HG03097 (cell line): ENCODE results near the gene DTWD1.
"Not testable (repeated sequence)": the region's sequence is repeated elsewhere in the genome, so short reads cannot be mapped to it uniquely, and the experiment has no call there.

Experiments
- ATAC-seq: cut with Tn5 transposase; IDR thresholded peaks from one replicate; pipeline ENCODE4 v1.9.1; 2021; ENCODE audit not compliant: unreplicated experiment, low FRiP score

The DTWD1 gene, protein sequence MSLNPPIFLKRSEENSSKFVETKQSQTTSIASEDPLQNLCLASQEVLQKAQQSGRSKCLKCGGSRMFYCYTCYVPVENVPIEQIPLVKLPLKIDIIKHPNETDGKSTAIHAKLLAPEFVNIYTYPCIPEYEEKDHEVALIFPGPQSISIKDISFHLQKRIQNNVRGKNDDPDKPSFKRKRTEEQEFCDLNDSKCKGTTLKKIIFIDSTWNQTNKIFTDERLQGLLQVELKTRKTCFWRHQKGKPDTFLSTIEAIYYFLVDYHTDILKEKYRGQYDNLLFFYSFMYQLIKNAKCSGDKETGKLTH

GRCh38 chr15:49620658-49621368 lies at the start of gene DTWD1, which contains the start of gene FAM227B:
Gene DTWD1 (plus strand): TSS chr15:49621048. CDS start chr15:49625168, 4,120 bp downstream.
Gene FAM227B (minus strand): TSS chr15:49620818. CDS start chr15:49615171, 5,647 bp downstream.
- ATAC-seq, result peak; percentile 97

GRCh38 chr15:49573421-49573820 lies 47.4 kb upstream of the DTWD1 start:
- ATAC-seq, result no peak

DNA sequence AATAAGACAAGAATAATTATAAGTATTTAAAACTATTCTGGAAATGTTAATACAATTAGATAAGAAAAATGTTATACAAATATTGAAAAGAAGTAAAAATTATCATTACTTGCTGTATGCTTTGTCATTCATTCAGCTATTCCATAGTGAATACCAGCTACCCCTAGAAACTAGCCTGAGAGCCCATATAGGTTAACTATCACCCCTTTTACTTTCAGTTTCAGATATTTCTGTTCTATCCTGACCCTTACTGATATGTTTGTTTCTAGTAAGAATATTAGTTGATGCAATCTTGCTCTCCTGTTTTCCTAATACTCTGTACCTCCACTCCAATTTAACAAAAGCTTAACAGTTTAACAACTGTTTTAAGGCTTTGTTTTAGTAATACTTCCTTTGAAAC lies 31.8 kb upstream of the DTWD1 start:
- no peak for ATAC-seq

DNA sequence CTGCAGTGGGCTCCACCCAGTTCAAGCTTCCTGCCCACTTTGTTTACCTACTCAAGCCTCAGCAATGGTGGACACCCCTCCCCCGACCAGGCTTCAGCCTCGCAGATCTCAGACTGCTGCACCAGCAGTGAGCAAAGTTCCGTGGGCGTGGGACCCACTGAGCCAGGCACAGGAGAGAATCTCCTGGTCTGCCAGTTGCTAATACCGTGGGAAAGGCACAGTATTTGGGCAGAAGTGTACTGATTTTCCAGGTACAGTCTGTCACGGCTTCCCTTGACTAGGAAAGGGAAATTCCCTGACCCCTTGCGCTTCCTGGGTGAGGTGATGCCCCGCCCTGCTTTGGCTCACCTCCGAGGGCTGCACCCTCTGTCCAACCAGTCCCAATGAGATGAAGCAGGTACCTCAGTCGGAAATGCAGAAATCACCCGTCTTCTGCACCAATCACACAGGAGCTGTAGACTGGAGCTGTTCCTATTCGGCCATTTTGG lies 28.0 kb upstream of the DTWD1 start:
- not testable (repeated sequence) for ATAC-seq

- no peak for ATAC-seq
Measured at GRCh38 chr15:49604625-49605409, 16.0 kb upstream of the DTWD1 start.

DNA sequence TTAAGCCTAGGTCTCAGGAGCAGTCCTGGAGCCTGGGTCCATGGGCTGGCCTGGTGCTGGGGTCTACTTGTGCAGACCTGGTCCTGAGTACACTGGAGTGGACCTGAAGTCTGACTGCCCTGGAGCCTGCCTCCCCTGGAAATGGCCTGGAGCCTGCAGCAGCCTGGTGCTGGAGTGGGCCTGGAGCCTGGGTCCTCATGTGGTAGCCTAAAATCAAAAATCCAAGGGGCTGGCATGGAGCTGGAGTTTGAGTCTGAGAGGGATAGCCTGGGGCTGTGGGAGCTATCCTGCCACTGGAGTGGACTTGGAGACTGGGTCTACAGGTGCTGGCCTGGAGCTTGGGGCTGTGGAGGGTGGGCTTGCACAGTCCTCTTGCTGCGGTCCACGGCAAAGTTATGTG lies 15.3 kb upstream of the DTWD1 start:
- ATAC-seq, result no peak

DNA sequence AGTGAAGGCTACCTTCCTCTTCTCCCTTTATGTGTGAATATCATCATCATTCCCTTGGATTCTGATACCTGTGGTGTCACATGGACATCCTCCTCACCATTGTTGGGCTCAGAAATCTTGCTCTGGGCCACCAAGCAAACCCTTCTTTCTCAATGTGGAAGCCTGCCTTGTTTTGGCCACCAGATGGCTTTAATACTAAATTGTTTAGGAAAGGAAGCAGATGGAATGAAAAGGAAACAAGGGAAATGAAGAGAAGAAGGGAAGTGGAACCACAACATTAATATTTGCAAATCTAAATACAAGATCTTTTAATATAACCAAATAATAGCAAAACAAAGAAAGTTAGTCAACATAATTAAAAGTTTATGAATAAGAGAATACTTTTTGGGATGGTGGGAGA lies 14.3 kb upstream of the DTWD1 start:
- ATAC-seq, result no peak

GRCh38 chr15:49610157-49610918 lies 10.5 kb upstream of the DTWD1 start:
- ATAC-seq, result no peak

DNA sequence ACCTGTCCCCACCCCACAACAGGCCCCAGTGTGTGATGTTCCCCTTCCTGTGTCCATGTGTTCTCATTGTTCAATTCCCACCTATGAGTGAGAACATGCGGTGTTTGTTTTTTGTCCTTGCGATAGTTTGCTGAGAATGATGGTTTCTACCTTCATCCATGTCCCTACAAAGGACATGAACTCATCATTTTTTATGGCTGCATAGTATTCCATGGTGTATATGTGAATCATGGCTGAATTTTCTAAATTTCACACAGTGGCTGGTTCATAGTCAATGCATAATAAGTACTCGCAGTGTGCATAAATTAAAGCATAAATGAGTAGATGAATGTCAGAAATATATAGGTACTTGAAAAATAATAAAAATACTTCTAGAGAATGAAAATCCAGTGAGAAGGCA lies 8.6 kb upstream of the DTWD1 start:
- not testable (repeated sequence) for ATAC-seq

- no peak for ATAC-seq
Measured at GRCh38 chr15:49619226-49619625, 1.6 kb upstream of the DTWD1 start.

DNA sequence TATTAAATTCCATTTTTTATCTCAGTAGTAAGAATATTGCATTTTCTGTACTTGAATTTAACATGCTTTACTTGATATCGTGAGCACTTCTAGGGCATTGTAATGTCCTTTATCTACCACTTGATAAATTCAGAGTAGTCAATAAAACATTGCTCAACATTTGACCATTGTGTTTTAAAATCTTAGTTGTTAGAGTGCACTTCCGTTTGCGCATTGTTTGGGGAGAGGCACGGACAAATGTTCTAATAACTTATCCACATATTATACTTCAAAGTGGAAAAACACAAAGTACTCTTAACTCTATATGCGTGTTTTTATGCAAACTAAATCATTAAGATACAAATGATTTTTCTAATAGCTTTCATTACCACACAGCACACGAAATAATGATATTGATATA lies 649 bp upstream of the DTWD1 start:
- no peak for ATAC-seq

DNA sequence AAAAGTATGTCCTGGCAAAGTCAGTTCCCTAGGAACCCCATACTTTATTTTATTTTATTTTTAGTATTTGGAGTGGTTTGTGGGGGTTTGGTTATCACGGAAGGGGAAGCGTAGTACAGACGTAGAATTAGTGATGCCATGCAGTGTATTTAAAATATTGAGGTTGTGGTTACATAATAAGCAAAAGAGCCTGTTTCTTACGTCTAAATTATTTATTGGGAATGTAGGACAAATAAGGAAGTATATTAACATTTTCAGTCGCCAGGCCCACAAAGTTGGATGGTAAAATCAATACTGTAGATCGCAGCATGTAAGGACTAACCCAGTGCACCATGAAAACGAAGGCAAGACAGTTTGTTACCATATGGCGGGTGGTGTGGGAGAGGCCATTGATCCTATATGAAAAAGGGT lies 558 bp downstream of the DTWD1 start:
- ATAC-seq, result no peak

DNA sequence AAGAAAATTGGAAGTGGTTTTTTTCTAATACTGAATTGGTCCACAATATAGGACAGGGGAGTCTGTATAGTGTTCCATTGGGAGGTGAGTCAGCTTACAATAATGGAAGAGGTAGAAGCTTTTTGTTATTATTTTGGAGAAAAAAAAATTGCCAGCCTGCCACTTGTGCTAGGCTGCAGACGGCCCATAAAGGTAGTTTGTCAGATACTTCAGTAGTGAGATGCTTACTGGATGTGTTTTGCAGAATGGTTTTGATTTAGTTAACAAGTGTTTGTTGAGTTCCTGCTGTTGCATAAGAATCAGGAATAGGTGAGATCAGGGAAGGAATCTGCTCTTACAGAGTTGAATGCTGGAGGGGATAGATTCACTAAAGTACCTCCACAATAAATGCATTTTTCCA lies 1.0 kb downstream of the DTWD1 start:
- ATAC-seq, result no peak

GRCh38 chr15:49622561-49622960 lies 1.7 kb downstream of the DTWD1 start:
- no peak for ATAC-seq

- no peak for ATAC-seq
Measured at GRCh38 chr15:49624056-49624455, 3.2 kb downstream of the DTWD1 start.

DNA sequence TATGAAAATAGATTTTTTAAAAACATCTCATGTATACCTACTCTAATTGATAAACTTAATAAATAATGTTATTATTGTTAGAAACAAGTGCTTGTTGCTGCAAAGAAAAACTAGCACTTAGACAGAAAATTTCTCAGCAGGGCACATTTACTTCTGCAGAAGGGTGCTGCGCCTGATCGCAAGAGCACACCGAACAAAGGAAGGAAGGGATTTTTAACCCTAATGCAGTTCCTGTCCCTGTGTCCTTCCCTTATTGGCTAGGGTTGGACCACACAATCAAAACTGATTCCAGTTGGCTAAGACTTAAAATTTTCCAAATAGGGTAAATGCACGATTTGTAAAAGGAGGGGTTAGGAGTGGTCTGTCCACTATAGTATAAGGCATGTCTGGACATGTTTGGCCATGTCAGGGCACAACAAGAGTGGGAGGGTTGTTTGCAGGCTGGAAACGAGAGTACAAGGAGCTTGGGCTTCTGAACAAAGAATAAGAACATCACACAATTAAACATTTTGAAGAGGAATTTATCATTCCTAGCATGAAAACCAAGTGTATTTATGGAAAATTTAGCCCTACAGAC lies 4.7 kb downstream of the DTWD1 start:
- no peak for ATAC-seq

DNA sequence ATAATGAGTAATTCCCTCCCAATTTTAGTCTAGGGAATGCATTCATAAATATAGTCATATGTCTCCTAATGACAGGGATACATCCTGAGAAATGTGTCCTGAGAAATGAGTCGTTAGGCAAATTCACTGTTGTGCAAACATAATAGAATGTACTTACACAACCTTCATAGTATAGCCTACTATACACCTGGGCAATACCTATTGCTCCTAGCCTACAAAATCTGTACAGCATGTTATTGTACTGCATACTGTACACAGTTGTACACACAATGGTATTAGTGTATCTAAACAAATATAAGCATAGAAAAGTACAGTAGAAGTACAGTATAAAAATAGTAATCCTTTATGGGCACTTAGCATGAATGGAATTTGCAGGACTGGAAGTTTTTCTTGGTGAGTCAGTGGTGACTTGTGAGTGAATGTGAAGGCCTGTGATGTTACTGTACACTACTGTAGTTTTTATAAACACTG lies 6.6 kb downstream of the DTWD1 start:
- ATAC-seq, result no peak

GRCh38 chr15:49628379-49628778 lies 7.5 kb downstream of the DTWD1 start:
- ATAC-seq, result no peak

DNA sequence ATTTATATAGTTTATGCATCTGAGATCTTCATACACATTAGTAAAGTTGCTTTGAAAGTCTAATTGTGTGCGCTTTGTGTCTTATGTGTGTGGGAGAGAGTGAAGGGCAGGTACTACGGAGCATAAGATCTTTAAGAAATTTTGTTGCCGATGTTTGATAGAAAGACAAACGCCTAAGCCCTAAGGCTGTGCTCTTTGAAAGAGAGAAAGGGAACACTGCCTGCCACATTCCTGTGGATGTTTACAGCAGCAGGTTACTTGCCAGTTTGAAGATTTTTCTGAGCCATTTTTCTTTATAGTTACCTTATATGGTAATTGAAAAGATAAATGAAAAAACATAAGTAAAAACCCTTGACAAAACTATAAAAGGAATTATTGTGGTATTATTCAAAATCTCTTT lies 17.0 kb downstream of the DTWD1 start:
- no peak for ATAC-seq

- no peak for ATAC-seq
Measured at GRCh38 chr15:49644364-49644794, 23.5 kb downstream of the DTWD1 start.
